ENCODE results near the gene BCL2L1.
A peak's percentile ranks its signal among the peaks of the same experiment; 100 is the strongest.
"Not testable (repeated sequence)": the region's sequence is repeated elsewhere in the genome, so short reads cannot be mapped to it uniquely, and the experiment has no call there.

The BCL2L1 gene

DNA sequence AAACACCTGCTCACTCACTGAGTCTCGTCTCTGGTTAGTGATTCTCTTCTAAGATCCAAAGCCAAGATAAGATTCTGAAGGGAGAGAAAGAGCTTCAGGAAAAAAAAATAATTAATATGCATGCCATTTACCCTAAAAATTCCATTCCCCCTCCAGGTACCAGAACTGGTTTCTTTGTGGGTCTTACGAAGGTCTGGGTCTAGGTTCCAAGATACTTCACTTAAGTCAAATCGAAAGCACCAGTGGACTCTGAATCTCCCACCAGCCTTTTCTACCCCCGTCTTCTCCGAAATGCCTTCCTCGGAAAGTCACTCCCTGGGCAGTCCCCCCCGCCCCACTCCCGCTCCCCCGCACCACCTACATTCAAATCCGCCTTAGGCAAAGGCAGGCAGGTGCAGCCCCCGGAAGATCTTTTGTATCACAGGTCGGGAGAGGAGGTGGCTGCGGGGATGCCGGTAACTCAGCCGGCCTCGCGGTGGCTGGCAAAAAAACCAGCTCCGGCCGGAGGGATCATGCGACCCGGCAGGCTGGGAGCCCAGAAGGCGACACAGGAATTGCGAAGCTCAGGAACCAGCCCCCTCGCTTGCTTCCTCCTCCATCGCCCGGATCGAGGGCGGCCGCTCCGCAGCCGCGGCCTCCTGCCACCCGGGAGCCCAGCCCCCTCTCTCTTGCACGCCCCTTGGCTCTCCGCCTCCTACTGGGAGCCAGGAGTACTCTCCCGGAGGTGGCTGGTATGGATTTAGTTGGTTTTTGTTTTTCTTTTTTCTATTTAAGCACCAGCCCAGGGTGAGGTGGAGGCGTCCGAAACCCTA is at the start of gene BCL2L1:
BCL2L1 (minus strand) TSS at position 612 of the 812 bp plus-strand sequence. CDS start 650 bp downstream, outside the sequence.
- DNase-seq (ENCODE audit: low read depth), result peak; percentile 94

DNA sequence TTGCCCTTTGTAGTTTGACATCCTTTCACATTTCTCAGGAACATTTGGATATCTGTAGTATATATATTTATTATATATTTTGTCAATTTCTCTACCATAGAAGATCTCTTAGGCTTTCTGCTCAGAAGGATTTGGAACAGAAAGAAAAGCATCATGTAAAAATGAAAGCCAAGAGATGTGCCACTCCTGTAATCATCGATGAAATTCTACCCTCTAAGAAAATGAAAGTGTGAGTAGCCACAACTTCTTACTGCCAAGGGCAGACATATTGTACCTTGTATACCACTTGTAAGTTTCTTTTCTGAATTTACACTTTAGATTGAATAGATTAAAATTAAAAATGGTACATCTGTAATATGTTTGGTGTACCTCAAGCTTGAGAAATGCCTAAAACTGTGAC is 47.6 kb upstream of the BCL2L1 start:
- no peak for DNase-seq (ENCODE audit: low read depth)

DNA sequence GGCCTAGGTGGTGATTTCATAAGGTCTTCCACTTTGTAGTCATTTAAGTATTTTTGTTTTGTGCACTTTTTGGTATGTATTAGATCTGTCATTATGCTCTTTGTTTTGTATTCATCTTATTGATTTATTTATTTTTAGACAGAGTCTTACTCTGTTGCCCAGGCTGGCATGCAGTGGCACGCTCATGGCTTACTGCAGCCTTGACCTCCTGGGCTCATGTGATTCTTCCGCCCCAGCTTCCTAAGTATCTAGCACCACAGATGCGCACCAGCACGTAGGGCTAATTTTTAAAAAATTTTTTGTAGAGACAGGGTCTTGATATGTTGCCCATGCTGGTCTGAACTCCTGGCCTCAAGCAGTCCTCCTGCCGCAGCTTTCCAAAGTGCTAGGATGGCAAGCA is 47.0 kb upstream of the BCL2L1 start:
- DNase-seq (ENCODE audit: low read depth), result no peak

DNA sequence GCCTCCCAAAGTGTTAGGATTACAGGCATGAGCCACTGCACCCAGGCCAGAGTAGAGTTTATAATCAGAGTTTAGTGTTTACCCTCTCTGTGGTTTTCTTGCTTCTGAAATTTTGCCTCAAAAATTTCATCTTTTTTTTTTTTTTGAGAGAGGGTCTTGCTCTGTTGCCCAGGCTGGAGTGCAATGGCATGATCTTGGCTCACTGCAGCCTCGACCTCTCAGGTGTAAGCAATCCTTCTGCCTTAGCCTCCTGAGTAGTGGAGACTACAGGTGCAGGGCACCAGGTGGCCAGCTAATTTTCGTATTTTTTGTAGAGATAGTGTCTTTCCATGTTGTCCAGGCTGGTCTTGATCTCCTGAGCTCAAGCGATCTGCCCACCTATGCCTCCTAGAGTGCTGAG is 45.1 kb upstream of the BCL2L1 start:
- DNase-seq (ENCODE audit: low read depth), result no peak

DNA sequence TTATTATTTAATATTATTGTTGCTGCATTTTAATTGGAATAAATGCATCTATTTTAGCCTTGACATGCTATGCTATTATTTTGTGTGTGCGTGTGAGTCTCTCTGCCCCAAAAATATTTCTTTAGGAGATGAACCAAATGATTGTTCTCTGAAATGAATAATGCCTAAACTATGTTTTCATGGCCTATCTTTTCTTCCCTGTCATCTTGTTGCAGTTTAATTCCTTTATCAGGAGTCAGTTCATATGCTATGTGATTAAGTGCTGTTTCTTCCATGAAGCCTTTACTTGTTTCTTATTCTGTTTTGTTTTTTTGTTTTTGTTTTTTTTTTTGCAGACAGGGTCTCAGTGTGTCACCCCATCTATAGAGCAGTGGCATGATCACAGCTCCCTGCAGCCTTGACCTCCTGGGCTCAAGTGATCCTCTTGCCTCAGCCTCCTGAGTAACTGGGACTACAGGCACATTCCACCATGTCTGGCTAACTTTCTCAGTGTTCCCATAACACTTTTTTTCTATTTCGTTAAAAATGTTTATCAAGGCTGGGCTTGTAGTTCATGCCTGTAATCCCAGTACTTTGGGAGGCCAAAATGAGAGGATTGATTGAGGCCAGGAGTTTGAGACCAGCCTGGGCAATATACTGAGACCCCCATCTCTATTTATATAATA is 42.1 kb upstream of the BCL2L1 start:
- peak; percentile 42 for DNase-seq (ENCODE audit: low read depth)

DNA sequence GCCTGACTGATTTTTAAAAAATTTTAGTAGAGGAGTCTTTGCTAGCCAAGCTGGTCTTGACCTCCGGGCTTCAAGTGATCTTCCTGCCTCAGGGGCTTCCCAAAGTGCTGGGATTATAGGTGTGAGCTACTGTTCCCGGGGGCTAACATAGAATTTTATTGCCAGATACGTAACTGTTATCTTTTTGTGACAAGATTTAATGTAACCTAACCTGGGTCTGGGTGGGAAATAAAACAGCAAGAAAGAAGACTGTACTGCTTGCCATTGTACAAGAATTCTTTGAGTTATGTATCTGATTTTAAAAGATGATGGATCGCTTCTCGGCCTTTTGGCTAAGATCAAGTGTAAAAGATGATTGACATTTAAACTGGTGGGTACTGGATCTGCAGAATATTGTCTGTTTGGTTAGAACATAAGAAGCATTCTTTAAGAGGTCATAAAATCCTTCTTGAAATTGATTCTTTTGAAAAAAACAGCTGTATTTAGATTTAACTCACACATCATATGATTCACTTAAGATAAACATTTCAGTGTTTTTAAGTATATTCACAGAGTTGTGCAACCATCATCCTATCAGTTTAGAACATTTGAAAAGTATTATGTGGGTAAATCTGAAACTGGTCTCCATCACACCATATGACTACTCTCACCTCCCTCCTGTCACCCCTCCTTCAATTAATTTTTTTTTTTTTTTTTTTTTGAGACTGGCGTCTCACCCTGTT is 38.0 kb upstream of the BCL2L1 start:
- peak; percentile 58 for DNase-seq (ENCODE audit: low read depth)

DNA sequence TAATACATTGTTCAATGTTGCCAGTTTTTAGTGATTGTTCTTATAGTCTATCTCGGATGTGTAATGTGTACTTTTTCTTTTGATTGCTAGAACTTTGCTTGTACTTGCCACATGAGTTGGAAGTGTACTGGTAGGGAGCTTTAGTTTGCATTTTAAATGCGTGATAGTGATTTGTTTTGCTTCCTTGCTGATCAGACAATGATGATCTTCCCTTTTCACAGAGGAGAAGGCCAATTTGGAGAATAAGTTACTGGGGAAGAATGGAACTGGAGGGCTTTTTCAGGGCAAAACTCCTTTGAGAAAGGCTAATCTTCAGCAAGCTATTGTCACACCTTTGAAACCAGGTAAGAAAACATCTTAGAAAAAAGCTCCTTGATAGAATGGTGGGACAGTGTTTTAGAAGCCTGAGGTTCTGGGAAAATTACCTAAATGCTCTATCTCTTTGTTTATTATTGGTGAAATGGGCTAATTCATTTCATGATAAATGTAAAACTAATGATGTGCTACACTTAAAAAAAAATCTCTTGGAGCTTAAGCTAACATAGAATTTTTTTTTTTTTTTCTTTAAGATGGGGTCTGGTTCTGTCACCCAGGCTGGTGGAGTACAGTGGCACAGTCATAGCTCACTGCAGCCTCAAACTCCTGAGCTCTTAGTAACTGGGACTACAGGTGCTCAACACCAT is 37.3 kb upstream of the BCL2L1 start:
- DNase-seq (ENCODE audit: low read depth), result no peak

DNA sequence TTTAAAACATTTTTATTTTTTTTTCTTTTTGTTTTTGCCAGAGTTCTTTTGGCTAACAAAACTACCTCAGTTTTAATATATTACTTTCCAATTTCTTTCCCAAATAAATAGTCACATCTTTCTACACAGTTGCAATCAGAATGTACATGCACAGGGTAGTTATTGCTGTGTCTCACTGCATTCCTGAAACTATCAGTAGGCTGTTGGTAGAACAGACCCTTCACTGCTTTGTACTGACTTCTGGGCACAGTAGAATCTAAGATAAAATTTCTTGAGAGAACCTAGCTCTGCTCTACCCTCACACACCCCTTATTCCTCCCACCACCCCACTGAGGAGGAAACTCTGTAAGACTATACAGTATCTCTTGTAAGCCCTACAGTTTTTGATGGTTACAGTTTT is 36.3 kb upstream of the BCL2L1 start:
- DNase-seq (ENCODE audit: low read depth), result no peak

DNA sequence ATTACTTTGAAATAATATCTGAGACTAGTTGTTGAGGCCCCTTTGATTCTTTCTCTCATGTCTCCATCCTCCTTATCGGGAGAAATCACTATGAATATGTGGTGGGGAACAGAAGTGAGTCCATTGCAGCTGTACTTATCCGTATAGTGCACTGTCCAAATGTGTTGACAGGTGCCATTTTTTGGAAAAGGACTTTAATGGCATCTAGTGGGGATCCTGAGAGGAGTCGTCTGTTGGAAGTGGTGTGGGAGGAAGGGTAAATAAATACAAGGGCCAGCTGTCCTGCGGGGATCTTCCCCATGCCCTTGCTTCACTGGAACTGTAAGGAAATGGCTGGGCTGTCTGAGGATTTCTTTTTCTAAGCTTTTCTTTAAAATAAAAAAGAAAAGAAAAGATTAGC is 35.9 kb upstream of the BCL2L1 start:
- no peak for DNase-seq (ENCODE audit: low read depth)

DNA sequence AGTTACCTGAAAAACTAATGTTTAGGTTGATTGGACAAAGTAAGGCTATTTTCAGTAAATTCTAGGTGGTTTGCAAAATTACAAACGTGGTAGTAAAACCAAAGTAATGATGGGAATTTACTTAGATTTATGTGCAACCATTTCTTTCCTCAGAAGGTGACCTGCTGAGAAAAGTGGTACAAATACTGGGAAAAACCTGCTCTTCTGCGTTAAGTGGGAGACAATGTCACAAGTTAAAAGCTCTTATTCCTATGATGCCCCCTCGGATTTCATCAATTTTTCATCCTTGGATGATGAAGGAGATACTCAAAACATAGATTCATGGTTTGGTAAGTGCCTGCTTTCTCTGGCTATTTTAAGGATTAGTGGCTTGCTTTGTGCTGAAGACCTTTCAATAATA is 34.6 kb upstream of the BCL2L1 start:
- no peak for DNase-seq (ENCODE audit: low read depth)

DNA sequence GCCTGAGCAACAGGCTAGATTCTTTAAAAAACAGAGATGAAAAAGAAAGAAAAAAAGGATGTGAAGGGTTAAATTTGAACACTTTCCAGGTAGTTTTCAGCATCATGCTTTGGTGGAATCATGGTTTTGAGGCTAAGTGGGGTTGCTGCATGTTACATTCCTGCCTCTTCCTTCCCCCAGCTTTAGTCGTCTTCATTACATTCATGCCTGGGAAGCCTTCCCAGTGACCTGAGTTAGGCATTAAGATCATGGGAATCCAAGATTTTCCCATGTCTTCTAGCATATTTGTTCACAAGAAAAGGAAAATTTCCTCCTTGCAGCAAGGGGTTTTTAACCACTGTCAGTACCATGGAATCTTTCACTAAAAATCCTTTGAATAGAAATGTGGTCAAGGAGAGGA is 28.5 kb upstream of the BCL2L1 start:
- DNase-seq (ENCODE audit: low read depth), result peak; percentile 19

DNA sequence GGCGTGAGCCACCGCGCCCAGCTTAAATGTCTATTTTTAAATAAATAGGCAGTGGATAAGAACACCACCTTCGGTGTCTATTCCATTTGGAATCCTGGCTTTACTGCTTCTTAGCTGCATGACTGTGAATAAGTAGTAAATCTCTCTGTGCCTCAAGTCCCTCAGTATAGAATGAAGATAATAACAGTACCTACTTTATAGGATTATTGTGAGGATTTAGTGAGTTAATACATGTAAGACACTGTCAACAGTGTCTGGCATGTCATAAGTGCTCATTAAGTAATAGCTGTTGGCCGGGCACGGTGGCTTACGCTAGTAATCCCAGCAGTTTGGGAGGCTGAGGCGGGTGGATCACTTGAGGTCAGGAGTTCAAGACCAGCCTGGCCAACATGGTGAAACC is 26.6 kb upstream of the BCL2L1 start:
- no peak for DNase-seq (ENCODE audit: low read depth)

DNA sequence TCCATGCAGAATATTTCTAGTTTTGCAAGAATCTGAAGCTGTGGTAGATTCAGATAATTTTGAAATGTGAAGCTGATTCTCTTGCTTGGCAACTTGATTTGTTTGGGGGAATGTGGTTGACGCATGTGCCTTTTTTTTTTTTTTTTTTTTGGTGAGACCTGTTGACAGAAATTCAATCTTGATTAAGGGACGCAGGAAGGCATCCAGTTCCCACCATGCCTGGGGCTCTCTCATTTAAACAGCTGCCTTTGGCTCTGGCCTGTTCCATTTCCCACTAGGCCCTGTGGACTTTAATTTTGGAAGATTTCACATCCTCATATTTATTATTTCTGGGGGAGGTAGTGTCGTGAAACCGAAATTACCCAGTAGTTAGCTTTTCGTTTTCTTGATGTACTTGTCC is 25.0 kb upstream of the BCL2L1 start:
- no peak for DNase-seq (ENCODE audit: low read depth)

DNA sequence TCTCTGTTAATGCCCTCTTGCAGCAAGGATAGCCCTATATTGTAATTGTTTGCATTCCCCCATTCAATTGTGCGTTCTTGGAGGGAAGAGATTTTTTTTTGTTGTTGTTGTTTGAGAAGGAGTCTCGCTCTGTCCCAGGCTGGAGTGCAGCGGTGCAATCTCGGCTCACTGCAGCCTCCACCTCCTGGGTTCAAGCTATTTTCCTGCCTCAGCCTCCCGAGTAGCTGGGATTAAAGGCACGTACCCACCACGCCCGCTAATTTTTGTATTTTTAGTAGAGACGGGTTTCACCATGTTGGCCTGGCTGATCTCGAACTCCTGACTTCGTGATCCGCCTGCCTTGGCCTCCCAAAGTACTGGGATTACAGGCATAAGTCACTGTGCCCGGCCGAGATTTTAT is 24.4 kb upstream of the BCL2L1 start:
- DNase-seq (ENCODE audit: low read depth), result not testable (repeated sequence)

DNA sequence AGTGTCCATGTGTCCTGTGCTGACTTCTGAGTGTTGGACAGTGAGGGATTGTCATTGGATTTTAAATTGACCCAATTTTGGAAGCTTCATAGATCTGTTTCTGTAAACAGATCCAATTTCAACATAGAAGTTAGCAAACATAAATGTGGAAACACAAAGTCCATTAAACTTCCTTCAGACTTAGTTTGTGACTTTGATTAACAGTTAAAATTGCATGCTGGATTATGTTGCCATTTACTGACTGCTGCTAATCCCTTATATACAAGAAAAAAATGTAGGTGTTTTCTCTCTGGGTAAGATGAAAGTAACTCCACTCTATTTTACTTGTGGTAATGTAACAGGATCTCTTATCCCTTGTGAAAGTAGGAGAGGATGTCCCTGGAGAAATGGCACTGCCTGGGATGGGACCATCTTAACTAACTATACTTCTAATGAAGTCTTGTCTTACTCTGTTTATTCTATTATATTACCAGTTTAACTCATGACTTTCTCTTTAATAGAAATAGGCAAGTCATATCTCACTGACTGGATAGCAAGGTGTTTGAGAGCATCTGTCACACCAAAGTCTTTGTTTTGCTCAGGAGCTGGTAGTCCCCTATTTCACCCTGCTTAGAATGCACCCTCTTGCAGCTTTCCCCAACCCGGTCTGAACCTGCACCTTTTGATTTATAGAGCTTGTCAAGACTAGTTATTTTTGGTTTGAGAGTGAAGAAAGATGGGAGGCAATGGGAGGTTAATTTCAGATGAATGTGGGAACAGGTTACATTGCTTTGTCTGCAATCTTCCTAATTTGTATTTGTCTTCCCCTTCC is 23.6 kb upstream of the BCL2L1 start:
- DNase-seq (ENCODE audit: low read depth), result no peak

DNA sequence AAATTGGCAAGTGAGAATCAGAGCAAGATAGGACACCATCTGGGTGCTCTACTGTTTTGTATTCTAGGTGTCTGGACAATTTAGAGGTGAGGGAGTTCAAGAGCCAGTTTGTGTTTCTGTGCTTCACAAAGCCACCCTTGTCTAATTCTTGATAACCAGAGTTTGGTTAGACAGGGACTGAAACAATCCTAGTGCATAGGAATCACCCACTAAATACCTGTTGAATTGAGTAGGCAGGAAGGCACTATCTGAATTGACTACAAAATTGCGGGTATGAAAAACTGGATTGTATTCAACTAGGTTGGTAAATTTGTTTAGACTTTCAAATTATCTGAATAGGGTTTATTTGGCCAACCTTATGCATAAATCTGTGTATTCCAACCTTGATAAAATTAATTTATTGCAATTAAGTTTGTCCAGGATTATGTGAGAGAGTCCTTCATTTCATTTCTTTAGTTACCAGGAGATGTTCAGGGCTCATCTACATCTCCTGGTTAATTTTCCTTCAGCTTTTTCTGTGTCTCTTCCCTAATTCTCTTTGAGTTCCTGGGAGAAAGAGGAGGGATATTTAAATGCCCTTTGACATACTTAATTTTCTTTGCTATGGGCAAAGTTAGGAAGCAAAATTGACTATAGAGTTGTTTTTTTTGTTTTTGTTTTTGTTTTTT is 18.1 kb upstream of the BCL2L1 start:
- DNase-seq (ENCODE audit: low read depth), result no peak

DNA sequence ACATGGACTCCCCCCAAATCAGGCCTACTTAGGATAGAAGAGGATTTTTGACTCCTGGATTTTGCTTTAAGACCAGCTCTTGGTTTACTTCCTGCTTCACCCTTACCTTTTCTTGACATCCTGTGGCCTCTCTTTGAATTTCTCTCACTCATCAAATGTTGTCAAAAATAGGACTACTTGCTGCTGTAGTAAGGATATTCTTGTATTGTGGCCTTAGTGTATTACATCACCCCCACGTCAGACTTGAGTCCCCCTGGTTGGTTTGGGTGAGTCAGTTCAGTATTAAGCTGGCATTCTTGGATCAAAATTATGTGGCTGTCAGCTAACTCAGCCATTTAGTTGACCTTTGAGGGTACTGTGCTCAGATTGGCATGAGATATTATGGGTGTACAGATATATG is 17.5 kb upstream of the BCL2L1 start:
- DNase-seq (ENCODE audit: low read depth), result peak; percentile 87

DNA sequence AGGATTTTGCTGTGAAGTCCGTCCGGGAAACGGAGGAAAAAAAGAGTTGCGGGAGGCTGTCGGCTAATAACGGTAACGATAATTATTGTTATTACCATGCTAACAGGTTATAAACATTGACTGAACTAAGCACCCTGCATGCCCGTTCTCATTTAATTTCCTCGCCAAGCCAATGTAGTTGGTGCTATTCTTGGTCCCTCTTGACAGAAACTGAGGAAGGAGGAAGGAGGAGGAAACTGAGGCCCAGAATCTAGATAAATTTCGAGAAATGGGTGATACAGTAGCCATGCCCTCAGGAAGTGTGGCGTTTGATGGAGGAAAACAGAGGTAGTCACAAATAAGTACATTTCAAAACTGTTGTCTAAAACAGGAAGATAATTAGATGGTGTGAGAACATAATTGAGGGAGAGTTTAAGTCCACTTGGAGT is 16.9 kb upstream of the BCL2L1 start:
- DNase-seq (ENCODE audit: low read depth), result no peak

DNA sequence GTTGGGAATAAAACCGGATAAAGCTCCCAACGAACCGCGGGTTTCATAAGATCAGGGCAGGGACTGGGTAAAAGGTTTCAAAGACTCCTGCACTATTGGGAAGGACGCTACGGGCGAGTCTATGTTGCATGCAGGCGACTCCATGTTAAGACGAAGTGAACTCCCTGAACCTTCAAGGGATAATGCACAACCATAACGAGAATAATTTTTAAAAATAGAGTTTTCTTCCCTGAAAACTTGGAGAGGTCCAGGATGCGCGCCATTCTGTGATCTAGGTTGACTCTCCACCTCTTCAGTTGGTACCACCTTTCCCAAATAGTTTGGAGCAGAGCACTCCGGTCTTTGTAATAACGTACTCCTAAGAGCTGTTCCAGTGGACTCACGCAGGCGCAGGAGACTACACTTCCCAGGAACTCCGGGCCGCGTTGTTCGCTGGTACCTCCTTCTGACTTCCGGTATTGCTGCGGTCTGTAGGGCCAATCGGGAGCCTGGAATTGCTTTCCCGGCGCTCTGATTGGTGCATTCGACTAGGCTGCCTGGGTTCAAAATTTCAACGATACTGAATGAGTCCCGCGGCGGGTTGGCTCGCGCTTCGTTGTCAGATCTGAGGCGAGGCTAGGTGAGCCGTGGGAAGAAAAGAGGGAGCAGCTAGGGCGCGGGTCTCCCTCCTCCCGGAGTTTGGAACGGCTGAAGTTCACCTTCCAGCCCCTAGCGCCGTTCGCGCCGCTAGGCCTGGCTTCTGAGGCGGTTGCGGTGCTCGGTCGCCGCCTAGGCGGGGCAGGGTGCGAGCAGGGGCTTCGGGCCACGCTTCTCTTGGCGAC is 16.3 kb upstream of the BCL2L1 start, which contains the start of gene TPX2:
TPX2 (plus strand) TSS at position 562 of the 821 bp plus-strand sequence. CDS start 18,187 bp downstream, outside the sequence.
- DNase-seq (ENCODE audit: low read depth), result peak; percentile 100

DNA sequence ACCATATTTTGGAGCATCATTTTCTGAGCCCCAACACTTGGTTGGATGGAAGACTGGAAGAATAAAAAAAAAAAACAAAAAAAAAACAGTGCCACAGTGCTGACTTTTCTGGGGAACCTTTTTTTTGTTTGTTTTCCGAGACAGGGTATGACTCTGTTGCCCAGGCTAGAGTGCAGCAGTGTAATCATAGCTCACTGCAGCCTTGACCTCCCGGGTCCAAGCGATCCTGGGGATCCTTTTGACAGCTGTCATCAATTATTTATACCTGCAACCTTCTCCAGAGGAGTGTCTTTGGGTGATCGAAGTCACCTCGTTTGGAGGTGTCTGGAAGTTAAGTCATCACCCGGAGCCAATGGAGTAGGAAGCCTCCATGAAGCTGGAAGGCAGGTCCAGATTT is 8.7 kb upstream of the BCL2L1 start:
- no peak for DNase-seq (ENCODE audit: low read depth)
